Choroid plexus epithelial cell (primary cell): ENCODE data around the gene FHDC1.

Source experiments
- DNase-seq: peaks from one replicate; pipeline ENCODE4 v3.0.0-alpha.2; 2010; ENCODE audit warnings: low read depth
- H3K4me3 ChIP-seq: 2 replicates; pipeline ENCODE4 v1.5.1; 2011; ENCODE audit warnings: low read depth, mild to moderate bottlenecking, control low read depth, low read length, moderate library complexity
- CTCF ChIP-seq: conservative IDR thresholded peaks from 2 replicates; pipeline ENCODE4 v1.5.1; 2011; ENCODE audit warnings: low read depth, mild to moderate bottlenecking, control low read depth, inconsistent platforms, low read length, moderate library complexity

FHDC1 gene

GRCh38 chr4:153002110-153002509 is 66.0 kb downstream of the FHDC1 start:
- no peak for DNase-seq
- no peak for TF ChIP-seq CTCF
- H3K4me3 ChIP-seq: no peak overlapping the region

- H3K4me3 ChIP-seq: no peak overlapping the region
- no peak for TF ChIP-seq CTCF
- DNase-seq: no peak
Observed at GRCh38 chr4:153004081-153004850, 68.1 kb downstream of the FHDC1 start.

GRCh38 chr4:153005899-153006381 is 69.8 kb downstream of the FHDC1 start:
- H3K4me3 ChIP-seq: no peak overlapping the region
- no peak for TF ChIP-seq CTCF
- no peak for DNase-seq

GRCh38 chr4:153008578-153009199 is 72.6 kb downstream of the FHDC1 start:
- no peak overlapping the region for H3K4me3 ChIP-seq
- DNase-seq: no peak
- TF ChIP-seq CTCF: no peak

GRCh38 chr4:153010146-153010545 is 74.0 kb downstream of the FHDC1 start:
- DNase-seq: no peak
- no peak overlapping the region for H3K4me3 ChIP-seq
- no peak for TF ChIP-seq CTCF

- H3K4me3 ChIP-seq: no peak overlapping the region
- DNase-seq: no peak
- no peak for TF ChIP-seq CTCF
Observed at GRCh38 chr4:153013202-153013977, 77.3 kb downstream of the FHDC1 start.
